Keratinocyte (primary cell): Measurements from ENCODE around the gene TPRX1.

Experiments
- EZH2 ChIP-seq: IDR thresholded peaks from one replicate; pipeline ENCODE4 v1.6.1; 2012; ENCODE audit warnings: inconsistent platforms, mild to moderate bottlenecking, low read length, moderate library complexity
- TF ChIP-seq, protein P1 (sequence below), 3 experiments: IDR thresholded peaks in 1 of 3; conservative IDR thresholded peaks in 1 of 3; optimal IDR thresholded peaks in 1 of 3; 2 replicates in 2 of 3; 3 replicates in 1 of 3; pipeline versions ENCODE3 to v1.5.1; 2011; ENCODE audit warnings: low read length in 3 of 3, mild to moderate bottlenecking in 3 of 3, moderate library complexity in 2 of 3, control low read depth in 1 of 3, inconsistent platforms in 1 of 3; ENCODE audit not compliant: insufficient read depth in 2 of 3; ENCODE audit errors: extremely low read depth in 1 of 3

DNA sequence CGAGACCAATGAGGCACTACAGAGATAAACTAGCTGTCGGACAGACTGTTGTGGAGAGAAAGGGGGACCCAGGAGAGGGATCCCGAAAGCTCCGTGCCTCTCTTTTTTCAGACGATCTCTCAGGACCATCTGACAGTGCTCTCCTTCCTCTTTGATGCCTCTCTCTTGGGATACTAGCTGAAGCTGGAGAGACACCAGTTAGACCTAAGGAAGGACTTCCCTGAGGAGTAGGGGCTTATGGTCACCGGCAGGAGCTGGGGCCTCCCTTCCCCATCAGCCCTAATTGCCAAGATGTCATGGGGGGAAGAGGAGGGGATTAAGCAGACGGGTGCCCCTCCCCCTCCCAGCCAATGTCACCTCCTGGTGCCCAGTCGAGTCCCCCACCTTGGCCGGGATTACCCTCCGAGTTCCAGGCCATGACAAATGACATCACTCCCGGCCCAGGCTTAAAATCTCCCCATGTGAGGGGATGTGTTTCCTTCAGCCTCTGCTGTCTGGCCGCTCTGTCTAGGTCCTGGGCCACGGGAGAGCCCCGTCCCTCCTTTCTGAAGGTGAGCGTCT, 17.2 kb upstream of the TPRX1 start, which contains the start of gene CRX:
- TF ChIP-seq, protein P1, sequence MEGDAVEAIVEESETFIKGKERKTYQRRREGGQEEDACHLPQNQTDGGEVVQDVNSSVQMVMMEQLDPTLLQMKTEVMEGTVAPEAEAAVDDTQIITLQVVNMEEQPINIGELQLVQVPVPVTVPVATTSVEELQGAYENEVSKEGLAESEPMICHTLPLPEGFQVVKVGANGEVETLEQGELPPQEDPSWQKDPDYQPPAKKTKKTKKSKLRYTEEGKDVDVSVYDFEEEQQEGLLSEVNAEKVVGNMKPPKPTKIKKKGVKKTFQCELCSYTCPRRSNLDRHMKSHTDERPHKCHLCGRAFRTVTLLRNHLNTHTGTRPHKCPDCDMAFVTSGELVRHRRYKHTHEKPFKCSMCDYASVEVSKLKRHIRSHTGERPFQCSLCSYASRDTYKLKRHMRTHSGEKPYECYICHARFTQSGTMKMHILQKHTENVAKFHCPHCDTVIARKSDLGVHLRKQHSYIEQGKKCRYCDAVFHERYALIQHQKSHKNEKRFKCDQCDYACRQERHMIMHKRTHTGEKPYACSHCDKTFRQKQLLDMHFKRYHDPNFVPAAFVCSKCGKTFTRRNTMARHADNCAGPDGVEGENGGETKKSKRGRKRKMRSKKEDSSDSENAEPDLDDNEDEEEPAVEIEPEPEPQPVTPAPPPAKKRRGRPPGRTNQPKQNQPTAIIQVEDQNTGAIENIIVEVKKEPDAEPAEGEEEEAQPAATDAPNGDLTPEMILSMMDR (optimal IDR thresholded peaks at IDR 0.05 in 1 of 3, IDR thresholded peaks at IDR 0.05 in 1 of 3, conservative IDR thresholded peaks at IDR 0.05 in 1 of 3; ENCODE audit: extremely low read depth in 1 of 3, insufficient read depth in 2 of 3, low read length in 3 of 3) = no peak
- no peak for TF ChIP-seq EZH2
